HG03175 (cell line): ENCODE results near the gene AQP9.
"Not testable (repeated sequence)": the region's sequence is repeated elsewhere in the genome, so short reads cannot be mapped to it uniquely, and the experiment has no call there.

Experiments used
- ATAC-seq: cut with Tn5 transposase; IDR thresholded peaks from one replicate; pipeline ENCODE4 v1.9.1; 2021; ENCODE audit warnings: mild to moderate bottlenecking, moderate library complexity; ENCODE audit not compliant: unreplicated experiment

Gene AQP9

GRCh38 chr15:58179206-58179605, 41.0 kb downstream of the AQP9 start:
- no peak for ATAC-seq

DNA sequence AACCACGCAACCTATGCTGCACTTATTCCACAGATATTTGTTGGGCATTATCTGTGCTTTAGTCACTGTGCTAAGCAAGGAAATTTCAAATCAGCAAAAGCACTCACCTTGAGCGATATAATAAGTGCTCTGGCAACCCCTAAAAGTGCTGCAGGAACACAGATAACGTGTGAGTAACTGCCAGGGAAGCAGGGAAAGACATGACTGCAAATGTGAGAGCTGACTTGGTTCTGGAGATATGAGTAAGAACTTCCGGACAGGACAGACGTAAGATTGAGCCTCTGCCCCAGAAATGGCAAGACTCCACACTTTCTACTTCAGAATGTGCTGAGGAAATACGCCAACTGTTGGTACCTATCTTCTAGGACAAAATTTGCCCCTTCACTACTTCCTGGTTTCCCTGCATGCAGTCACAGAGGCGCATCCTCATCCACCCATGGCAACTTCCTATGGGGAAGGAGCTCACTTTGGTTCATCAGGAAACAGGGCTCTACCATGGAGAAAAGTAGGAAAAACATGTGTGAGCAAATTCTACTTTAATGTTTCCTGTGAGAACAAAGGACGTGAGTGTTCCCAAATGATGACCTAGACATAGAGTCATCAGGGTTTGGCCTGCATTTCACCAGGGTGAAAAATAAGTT, 41.7 kb downstream of the AQP9 start:
- no peak for ATAC-seq

DNA sequence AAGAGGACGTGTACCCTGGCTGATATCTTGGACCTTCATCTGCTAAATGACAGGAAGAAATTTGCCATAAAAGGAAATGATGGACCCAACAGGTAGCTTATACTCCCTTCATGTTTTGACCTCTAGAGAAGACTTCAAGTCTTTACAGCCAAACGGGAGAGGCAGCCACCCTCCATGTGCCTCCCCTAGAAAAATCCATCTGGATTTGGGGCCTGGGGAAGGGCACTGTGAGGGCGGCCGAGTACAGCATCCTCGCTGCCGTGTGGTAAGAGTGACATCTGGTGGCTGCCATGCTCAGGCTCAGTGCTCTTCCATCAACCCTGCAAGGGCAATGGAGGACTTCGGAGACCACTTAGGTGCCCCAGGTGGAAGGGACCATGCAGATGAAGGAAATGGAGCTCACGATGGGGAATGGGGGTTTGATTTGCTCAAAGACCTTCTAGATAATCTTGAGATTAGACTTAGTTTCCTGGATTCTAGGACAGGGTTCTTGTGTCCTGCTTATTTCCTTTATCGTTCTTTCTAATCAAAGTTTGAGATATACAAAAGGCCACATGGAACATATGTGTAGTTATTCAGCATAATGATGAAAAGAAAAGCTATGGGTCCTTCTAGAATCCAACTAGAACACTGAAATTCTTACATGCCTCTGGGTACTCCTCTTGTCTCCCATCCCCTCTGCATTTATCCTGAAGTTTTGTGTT, 44.4 kb downstream of the AQP9 start:
- no peak for ATAC-seq

DNA sequence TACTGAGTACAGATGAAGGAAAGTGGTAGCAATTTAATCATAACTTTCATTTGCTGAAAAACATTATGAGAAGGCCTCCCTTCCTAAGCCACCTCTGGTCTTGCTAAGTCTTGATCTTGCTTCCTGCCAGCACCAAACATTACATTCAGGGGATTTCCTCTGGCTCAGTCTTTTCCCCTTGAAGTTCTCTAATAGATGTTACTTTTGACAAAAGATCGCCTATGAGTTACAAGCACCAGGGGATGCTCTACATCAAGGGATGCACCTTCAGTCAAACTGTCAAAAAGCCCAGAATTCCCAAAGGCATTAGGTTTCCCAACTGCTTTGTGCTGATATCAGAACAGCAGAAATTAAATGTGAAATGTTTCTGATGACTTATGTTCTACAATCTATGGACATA, 47.3 kb downstream of the AQP9 start:
- ATAC-seq, result no peak

DNA sequence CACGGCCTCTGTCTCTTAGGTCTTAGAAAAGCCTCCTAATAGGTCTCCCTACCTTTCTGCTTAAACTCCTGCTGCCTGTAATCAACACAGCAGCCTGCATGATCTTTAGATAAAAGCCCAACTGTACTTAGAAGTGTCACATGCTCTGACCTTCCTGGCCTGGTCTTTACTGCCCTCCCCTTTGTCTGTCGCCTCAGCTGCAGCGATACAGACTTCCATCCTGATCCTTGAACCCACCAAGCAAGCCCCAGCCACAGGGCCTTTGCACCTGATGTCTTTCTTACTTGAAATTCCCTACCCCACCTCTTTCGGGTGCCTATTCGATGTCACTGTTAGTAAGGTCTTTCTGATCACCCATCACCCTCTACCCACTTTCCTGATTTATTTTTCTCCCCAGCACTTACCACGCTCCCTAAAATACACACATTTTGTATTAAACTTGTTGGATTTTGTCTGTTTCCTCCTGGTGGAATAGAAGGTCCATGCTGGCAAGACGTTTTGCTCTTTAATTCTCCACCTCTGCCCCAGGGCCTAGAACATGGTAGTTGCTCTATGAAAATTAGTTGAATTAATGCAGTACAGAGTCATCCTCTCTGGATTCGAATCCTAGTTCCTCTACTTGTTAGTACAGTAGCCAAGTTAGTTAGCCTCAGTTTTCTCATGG, 51.1 kb downstream of the AQP9 start:
- no peak for ATAC-seq

DNA sequence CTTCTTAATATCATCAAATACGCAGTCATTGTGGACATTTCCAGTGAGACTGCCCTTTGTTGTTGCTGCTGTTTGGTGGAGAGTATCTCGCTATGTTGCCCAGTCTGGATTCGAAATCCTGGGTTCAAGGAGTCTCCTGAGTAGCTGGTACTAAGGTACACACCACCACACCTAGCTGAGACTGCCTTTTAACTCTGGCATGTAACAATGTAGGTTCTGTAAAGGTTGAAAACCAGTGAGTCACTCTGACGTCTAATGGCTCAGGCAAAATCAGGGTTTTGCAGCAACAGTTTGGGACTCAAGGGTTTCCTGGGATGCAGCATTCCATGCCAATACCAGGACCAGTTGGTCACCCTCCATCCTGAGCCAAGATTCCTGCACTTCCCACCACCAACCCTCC, 52.2 kb downstream of the AQP9 start:
- ATAC-seq, result no peak

GRCh38 chr15:58193636-58194035, 55.5 kb downstream of the AQP9 start:
- ATAC-seq, result not testable (repeated sequence)

DNA sequence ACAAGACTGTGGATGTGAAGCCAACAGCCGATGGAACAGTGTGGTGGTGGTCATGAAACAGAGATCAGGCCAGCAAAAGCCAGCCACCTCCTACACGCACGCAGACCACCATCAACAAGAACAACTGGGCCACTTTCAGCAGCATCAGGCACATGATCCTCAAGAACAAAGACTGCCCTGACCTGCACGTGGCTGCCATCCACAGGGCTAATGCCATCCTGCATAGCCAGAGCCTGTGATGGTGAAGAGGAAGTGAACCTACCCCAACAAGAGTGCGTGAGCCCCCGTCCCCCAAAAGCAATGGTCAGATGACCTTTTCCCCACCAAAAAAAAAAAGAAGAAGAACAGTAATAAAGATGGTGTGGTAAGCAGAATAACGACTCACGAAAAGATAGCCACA, 62.6 kb downstream of the AQP9 start:
- ATAC-seq, result no peak

DNA sequence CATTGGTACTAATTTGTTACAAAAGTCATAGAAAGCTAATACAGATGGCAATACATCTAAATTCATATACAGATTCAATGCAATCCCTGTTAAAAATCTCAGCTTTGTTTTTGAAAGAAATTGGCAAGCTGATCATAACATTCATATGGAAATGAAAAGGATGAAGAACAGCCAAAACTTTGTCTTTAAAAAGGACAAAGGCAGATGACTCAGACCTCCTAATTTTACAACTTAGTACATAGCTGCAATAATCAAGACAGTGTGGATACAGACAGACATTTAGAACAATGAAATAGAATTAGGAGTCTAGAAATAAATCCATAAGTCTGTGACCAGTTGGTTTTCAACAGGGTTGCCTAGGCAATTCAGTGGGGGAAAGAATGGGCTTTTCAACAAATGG, 63.3 kb downstream of the AQP9 start:
- ATAC-seq, result no peak

GRCh38 chr15:58203537-58203936, 65.4 kb downstream of the AQP9 start:
- ATAC-seq, result no peak

- ATAC-seq, result no peak
These were observed 68.0 kb downstream of the AQP9 start for GRCh38 chr15:58206151-58206550.

- ATAC-seq, result not testable (repeated sequence)
These were observed 70.0 kb downstream of the AQP9 start for GRCh38 chr15:58208217-58208616.

GRCh38 chr15:58209007-58209481, 70.9 kb downstream of the AQP9 start:
- ATAC-seq, result not testable (repeated sequence)

DNA sequence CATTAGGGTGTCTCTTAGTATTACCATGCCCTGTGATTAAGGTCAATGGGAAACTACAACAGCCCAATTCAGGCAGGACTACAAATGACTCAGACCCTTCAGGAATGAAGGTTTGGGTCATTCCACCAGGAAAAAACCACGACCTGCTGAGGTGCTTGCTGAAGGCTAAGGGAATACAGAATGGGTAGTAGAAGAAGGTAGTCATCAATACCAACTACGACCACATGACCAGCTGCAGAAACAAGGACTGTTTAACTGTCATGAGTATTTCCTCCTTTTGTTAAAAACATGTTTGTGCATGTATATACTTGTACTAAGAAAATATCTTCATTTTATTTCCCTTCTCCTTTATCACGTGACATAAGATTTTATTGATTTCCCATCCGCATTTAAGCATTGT, 71.8 kb downstream of the AQP9 start:
- ATAC-seq, result not testable (repeated sequence)

GRCh38 chr15:58212909-58213526, 74.8 kb downstream of the AQP9 start:
- ATAC-seq, result no peak

- no peak for ATAC-seq
These were observed 75.6 kb downstream of the AQP9 start for GRCh38 chr15:58213587-58214338.

DNA sequence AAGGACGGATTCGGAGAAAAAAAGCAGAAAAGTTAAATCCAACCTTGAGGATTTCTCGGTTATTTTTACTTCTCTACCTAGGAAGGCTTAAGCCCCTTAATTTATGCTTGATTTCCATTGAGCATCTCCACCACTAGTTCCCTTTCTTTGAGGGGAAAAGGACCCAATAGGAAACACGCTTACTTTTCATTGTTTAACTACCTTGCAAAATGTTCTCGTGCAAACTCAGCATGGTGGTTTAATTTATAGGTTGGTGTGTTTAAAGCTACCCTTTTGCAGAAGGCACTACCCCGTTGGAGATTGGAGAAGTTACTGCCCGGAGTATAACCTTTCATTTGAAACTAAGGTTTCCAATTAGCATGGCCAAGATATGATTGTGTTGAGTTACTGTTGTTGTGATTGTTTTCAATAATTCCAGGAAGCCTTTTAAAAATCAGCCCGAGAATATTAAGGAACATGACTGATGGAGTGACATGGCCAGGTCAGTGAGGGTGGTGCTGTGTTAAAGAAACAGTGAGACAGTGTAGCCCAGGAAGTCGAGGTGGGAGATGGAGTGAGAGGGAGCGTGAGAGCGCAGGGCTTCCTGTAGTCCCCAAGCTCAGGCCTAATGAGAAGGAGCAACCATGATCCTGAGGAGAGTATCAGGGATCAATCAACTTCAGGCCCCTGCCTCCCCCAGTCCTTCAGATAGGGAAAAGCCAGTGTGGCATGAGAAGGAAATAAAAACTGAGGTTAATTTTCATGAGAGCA, 76.6 kb downstream of the AQP9 start:
- no peak for ATAC-seq

GRCh38 chr15:58217460-58217859, 79.3 kb downstream of the AQP9 start:
- ATAC-seq, result no peak

DNA sequence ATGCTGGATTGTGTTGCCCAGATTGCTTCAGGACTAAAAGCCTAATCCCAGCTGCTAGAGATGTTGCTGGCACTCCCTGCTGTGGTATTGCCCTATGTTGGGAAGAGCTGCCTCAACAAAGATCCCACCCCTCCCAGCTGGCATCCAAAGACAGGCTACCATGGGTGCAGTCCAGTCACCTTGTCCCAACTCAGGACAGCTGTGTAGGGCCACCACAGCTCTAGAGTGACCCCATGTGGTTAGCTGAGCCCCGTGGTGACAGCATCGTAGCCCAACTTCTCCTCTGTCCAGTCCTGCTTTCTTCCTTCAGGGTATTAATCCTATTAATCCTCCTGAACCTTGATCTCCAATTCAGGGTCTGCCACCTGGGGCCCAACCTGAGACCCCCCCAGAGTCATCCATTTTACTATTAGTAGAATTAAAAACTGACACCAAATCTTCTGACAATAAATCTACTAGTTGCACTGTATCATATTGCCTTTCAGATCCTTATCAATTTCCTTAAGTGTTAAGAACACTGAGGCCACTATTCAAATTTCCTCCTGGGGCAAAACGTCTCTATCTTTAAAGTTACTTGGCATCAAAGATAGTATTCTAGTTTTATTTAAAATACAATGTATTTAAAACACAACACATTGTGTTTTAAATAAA, 83.5 kb downstream of the AQP9 start:
- ATAC-seq, result no peak

DNA sequence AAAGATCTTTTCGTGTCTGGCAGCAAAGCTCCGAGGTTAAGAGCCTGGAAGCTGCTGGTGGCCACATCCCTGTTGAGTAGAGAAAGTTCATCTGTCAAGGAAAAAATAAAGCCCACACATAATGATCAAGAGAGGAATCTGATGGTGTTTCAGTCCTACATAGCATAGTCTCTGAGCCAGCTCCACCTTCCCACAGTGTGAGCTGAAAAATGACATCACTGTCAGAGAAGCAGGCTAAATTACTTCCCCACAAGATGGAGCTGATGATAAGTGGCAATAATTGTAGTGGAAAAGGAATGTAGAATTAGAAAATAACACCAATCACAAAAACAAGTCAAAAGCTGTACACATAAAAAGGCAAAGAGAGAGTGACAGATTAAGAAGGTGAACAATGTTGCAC, 84.5 kb downstream of the AQP9 start:
- ATAC-seq, result no peak
